GM12872 (cell line): Measurements from ENCODE around the gene LIG1.

Experiments
- CTCF ChIP-seq: IDR thresholded peaks from 3 replicates; pipeline ENCODE4 v1.5.1; 2011; ENCODE audit warnings: low read depth, mild to moderate bottlenecking, low read length, moderate library complexity; ENCODE audit not compliant: insufficient read depth

LIG1 gene

GRCh38 chr19:48169939-48170803 is at the start of gene LIG1, which contains the start of gene ZSWIM9:
Gene LIG1 (minus strand): TSS chr19:48170344. CDS start chr19:48165566, 4,778 bp downstream.
Gene ZSWIM9 (plus strand): TSS chr19:48170680. CDS start chr19:48171803, 1,123 bp downstream.
- 0 out of 3 replicates have a peak, but pooled peaks have one; percentile 2 for TF ChIP-seq CTCF

- no peak for TF ChIP-seq CTCF
Observed at GRCh38 chr19:48218997-48219396, 48.9 kb upstream of the LIG1 start.

GRCh38 chr19:48216933-48217332 is 46.8 kb upstream of the LIG1 start:
- no peak for TF ChIP-seq CTCF

GRCh38 chr19:48213959-48214358 is 43.8 kb upstream of the LIG1 start:
- no peak for TF ChIP-seq CTCF

- no peak for TF ChIP-seq CTCF
Observed at GRCh38 chr19:48210005-48210404, 39.9 kb upstream of the LIG1 start.

GRCh38 chr19:48206397-48207093 is 36.4 kb upstream of the LIG1 start:
- TF ChIP-seq CTCF, result no peak
